Stomach (tissue), 4 donors: Measurements from ENCODE around the gene DGKQ.
"Not testable (repeated sequence)": the region's sequence is repeated elsewhere in the genome, so short reads cannot be mapped to it uniquely, and the experiment has no call there.

Experiments
- EP300 ChIP-seq: sonication (generic); formaldehyde crosslinking; IDR thresholded peaks from one replicate; pipeline ENCODE4 v1.6.1; 2017; ENCODE audit warnings: antibody characterized with exemption
- POLR2A ChIP-seq, 4 donors: fragments of 450-650 bp; IDR thresholded peaks; one replicate each; pipeline ENCODE4 v1.6.1; 2016; ENCODE audit warnings: antibody characterized with exemption in 4 of 4, control low read depth in 2 of 4, mild to moderate bottlenecking in 1 of 4, moderate library complexity in 1 of 4

DNA sequence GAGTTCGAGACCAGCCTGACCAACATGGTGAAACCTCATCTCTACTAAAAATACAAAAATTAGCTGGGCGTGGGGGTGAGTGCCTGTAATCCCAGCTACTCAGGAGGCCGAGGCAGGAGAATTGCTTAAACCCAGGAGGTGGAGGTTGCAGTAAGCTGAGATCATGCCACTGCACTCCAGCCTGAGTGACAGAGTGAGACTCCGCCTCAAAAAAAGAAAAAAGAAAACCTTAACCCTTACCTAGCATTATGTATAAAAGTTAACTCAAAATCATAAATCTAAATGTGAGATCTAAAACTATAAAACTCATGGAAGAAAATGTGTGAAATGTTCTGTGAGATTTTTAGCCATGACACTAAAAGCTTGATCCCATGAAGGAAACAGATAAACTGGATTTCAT is 33.9 kb downstream of the DGKQ start:
- TF ChIP-seq POLR2A (IDR thresholded peaks at IDR 0.05); EP300: not testable (repeated sequence)
